Vagina (tissue), 2 donors: ENCODE data around the gene RFX8. TPM values are rescaled to one million over a fixed set of nuclear protein-coding genes. Genes with fewer than 3 reads are reported as not detected.

Experiments used
- DNase-seq, 2 donors: peaks; one replicate each; pipeline ENCODE4 v3.0.0-alpha.2; 2017; ENCODE audit errors: extremely low spot score in 2 of 2
- H3K27ac ChIP-seq: fragments of 200-600 bp; sonication (generic); one replicate; pipeline ENCODE4 v1.5.1; 2019
- H3K27me3 ChIP-seq: fragments of 200-600 bp; sonication (generic); one replicate; pipeline ENCODE4 v1.5.1; 2019
- H3K36me3 ChIP-seq, 2 donors: fragments of 200-600 bp; sonication (generic); one replicate each; pipeline ENCODE4 v1.5.1; 2017 to 2019
- H3K4me1 ChIP-seq: fragments of 200-600 bp; sonication (generic); one replicate; pipeline ENCODE4 v1.5.1; 2019
- H3K4me3 ChIP-seq, 2 donors: fragments of 200-600 bp; sonication (generic); 1 replicate in 1 of 2; 2 replicates in 1 of 2; pipeline ENCODE4 v1.5.1; 2016 to 2019
- H3K9me3 ChIP-seq: fragments of 200-600 bp; sonication (generic); one replicate; pipeline ENCODE4 v1.5.1; 2019
- POLR2A ChIP-seq, 2 donors: fragments of 450-650 bp; IDR thresholded peaks; one replicate each; pipeline ENCODE4 v1.6.1; 2017; ENCODE audit warnings: antibody characterized with exemption in 2 of 2, mild to moderate bottlenecking in 2 of 2, moderate library complexity in 2 of 2
- POLR2AphosphoS5 ChIP-seq, 2 donors: sonication (generic); formaldehyde crosslinking; IDR thresholded peaks; one replicate each; pipeline ENCODE4 v1.9.0; 2017; ENCODE audit warnings: antibody characterized with exemption in 2 of 2, mild to moderate bottlenecking in 2 of 2, low read depth in 1 of 2; ENCODE audit not compliant: insufficient read depth in 1 of 2
- intact Hi-C: fragments of 100-400 bp; cut with DNase I; formaldehyde crosslinking; loops from one replicate; pipeline ENCODE4 v1.15.1; 2023
- total RNA-seq: library from RNA; depleted of rRNA; stranded (reverse); fragments of >200 nt; gene quantifications from one replicate; pipeline ENCODE4 v1.2.3, GENCODE V29; 2016
- TF ChIP-seq, protein P1 (sequence below), 3 experiments: fragments of 450-650 bp in 2 of 3; fragments of 200-600 bp in 1 of 3; sonication (generic) in 1 of 3; IDR thresholded peaks; one replicate each; pipeline ENCODE4 v1.5.1; 2017 to 2019; ENCODE audit warnings: antibody characterized with exemption in 3 of 3, mild to moderate bottlenecking in 2 of 3, moderate library complexity in 2 of 3

RFX8 gene
- total RNA-seq, 1 donor from 2014 or later, result 1.2 TPM

DNA sequence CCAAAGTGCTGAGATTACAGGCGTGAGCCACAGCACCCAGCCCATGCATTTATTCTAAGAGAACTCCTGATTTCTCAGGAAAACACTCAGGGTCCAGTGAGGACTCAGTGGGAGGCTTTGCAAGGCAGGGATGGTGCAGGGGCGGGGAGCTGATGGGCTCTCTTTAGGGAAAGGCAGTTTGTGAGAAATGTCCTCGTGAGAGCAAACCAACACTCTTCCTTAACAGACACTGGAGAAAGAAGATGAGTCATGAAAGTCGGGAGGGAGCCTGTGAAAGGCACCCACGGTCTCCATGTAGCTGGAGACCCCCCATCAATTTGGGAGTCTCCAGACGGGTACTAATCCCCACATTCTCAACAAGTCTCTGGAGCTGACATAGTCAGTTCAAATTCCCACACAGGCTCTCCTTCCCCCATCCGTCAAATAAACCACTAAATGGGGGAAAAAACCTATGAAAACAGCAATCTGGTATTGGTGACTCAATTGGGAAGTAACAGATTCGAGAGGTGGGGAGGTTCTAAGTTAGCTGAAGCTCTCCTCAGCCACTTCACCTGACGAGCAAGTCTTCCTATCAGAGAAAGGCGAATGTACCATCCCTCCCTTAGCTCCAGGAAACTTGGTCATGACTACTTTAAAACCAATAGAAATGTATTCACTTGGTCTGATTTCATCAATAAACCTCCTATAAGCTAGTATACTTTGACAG is 76.6 kb downstream of the RFX8 start:
- Histone ChIP-seq H3K27ac (no peak overlapping the region), H3K27me3 (no peaks in the 10 kb centered on the region), H3K4me3 (no peak overlapping the region), H3K9me3 (no peaks in the 10 kb centered on the region), H3K36me3 (no peaks in the 10 kb centered on the region), H3K4me1 (no peaks in the 10 kb centered on the region)
- intact Hi-C loops, result no loop called here
- TF ChIP-seq, protein P1, sequence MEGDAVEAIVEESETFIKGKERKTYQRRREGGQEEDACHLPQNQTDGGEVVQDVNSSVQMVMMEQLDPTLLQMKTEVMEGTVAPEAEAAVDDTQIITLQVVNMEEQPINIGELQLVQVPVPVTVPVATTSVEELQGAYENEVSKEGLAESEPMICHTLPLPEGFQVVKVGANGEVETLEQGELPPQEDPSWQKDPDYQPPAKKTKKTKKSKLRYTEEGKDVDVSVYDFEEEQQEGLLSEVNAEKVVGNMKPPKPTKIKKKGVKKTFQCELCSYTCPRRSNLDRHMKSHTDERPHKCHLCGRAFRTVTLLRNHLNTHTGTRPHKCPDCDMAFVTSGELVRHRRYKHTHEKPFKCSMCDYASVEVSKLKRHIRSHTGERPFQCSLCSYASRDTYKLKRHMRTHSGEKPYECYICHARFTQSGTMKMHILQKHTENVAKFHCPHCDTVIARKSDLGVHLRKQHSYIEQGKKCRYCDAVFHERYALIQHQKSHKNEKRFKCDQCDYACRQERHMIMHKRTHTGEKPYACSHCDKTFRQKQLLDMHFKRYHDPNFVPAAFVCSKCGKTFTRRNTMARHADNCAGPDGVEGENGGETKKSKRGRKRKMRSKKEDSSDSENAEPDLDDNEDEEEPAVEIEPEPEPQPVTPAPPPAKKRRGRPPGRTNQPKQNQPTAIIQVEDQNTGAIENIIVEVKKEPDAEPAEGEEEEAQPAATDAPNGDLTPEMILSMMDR (IDR thresholded peaks at IDR 0.05), result no peak
- TF ChIP-seq POLR2AphosphoS5 (IDR thresholded peaks at IDR 0.05; ENCODE audit: insufficient read depth in 1 of 2, low read depth in 1 of 2), result no peak
- DNase-seq, result no peak

GRCh38 chr2:101396316-101396717 is 78.6 kb downstream of the RFX8 start:
- Histone ChIP-seq H3K9me3 (no peaks in the 10 kb centered on the region), H3K4me1 (no peaks in the 10 kb centered on the region), H3K27me3 (no peaks in the 10 kb centered on the region), H3K4me3 (no peak overlapping the region), H3K27ac (no peak overlapping the region), H3K36me3 (no peaks in the 10 kb centered on the region)
- TF ChIP-seq POLR2A (IDR thresholded peaks at IDR 0.05) (no peak), POLR2AphosphoS5 (IDR thresholded peaks at IDR 0.05; ENCODE audit: insufficient read depth in 1 of 2, low read depth in 1 of 2) (peak in 1 of 2 donors; percentile 76)
- DNase-seq, result no peak
- intact Hi-C loops, result no loop called here

GRCh38 chr2:101395545-101396315 is 79.2 kb downstream of the RFX8 start:
- no peaks in the 10 kb centered on the region for H3K4me1 ChIP-seq
- intact Hi-C loops, result no loop called here
- no peaks in the 10 kb centered on the region for H3K27me3 ChIP-seq
- H3K36me3 ChIP-seq, result no peaks in the 10 kb centered on the region
- no peak overlapping the region for H3K27ac ChIP-seq
- DNase-seq, result no peak
- TF ChIP-seq, protein P1 (IDR thresholded peaks at IDR 0.05), result no peak
- TF ChIP-seq POLR2AphosphoS5 (IDR thresholded peaks at IDR 0.05; ENCODE audit: insufficient read depth in 1 of 2, low read depth in 1 of 2), result no peak
- TF ChIP-seq POLR2A (IDR thresholded peaks at IDR 0.05), result no peak
- H3K9me3 ChIP-seq, result no peaks in the 10 kb centered on the region
- H3K4me3 ChIP-seq, result no peak overlapping the region

- DNase-seq, result no peak
- Histone ChIP-seq H3K36me3 (no peaks in the 10 kb centered on the region), H3K27ac (no peak overlapping the region), H3K4me1 (peaks cover 18% of the 10 kb centered on the region), H3K4me3 (no peak overlapping the region), H3K9me3 (no peaks in the 10 kb centered on the region), H3K27me3 (no peaks in the 10 kb centered on the region)
- TF ChIP-seq POLR2A (IDR thresholded peaks at IDR 0.05), result no peak
- TF ChIP-seq, protein P1 (IDR thresholded peaks at IDR 0.05), result no peak
- peak in 1 of 2 donors; percentile 22 for TF ChIP-seq POLR2AphosphoS5 (IDR thresholded peaks at IDR 0.05; ENCODE audit: insufficient read depth in 1 of 2, low read depth in 1 of 2)
- intact Hi-C loops, result no loop called here
These were observed 86.7 kb downstream of the RFX8 start for GRCh38 chr2:101388232-101388631.

GRCh38 chr2:101387151-101387834 is 87.6 kb downstream of the RFX8 start, which contains the start of gene CREG2:
CREG2 (minus strand) TSS chr2:101387503; CDS start chr2:101387457, 46 bp downstream.
- Histone ChIP-seq H3K4me1 (peaks cover 18% of the 10 kb centered on the region), H3K36me3 (no peaks in the 10 kb centered on the region), H3K9me3 (no peaks in the 10 kb centered on the region), H3K27me3 (no peaks in the 10 kb centered on the region), H3K27ac (no peak within 1 kb of the TSS), H3K4me3 (peak within 1 kb of the TSS; percentile 37 to 46)
- intact Hi-C loops, result no loop called here
- TF ChIP-seq, protein P1 (IDR thresholded peaks at IDR 0.05), result peak in 1 of 3 experiments; percentile 22
- no peak for TF ChIP-seq POLR2A (IDR thresholded peaks at IDR 0.05)
- no peak for DNase-seq
